Right lung (tissue), 5 donors: ENCODE measurements around the gene EHMT2. TPM values are rescaled to one million over a fixed set of nuclear protein-coding genes. Genes with fewer than 3 reads are reported as not detected.
"Not testable (repeated sequence)": the region's sequence is repeated elsewhere in the genome, so short reads cannot be mapped to it uniquely, and the experiment has no call there.

Experiments
- DNase-seq, 2 donors: peaks; one replicate each; pipeline ENCODE4 v3.0.0-alpha.2; 2013
- polyA plus RNA-seq, 5 donors: library from polyadenylated mRNA; unstranded; fragments of 120-200 nt; gene quantifications; one replicate each; pipeline versions ENCODE4 v1.2.1 to v1.2.3, GENCODE V29; 2013; ENCODE audit warnings: inconsistent platforms in 1 of 5, low replicate concordance in 1 of 5; ENCODE audit not compliant: insufficient read length in 5 of 5, insufficient read depth in 1 of 5

The EHMT2 gene
- polyA plus RNA-seq, 5 donors: 59.7 to 83.8 (median 74.1) TPM

DNA sequence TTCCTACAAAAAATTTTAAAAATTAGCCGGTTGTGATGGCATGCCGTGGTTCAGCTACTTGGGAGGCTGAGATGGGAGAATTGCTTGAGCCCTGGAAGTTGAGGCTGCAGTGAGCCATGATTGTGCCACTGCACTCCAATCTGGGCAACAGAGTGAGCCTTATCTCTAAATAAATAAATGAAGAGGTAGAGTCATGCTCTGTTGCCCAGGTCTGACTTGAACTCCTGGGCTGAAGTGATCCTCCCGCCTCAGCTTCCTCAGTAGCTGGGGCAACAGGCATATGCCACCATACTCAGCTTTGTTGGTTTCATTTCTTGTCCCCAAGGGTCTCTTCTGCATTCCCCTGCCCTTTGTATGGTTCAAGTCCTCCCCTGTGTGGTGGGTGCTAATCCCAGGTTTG, 53.0 kb downstream of the EHMT2 start:
- DNase-seq: no peak

DNA sequence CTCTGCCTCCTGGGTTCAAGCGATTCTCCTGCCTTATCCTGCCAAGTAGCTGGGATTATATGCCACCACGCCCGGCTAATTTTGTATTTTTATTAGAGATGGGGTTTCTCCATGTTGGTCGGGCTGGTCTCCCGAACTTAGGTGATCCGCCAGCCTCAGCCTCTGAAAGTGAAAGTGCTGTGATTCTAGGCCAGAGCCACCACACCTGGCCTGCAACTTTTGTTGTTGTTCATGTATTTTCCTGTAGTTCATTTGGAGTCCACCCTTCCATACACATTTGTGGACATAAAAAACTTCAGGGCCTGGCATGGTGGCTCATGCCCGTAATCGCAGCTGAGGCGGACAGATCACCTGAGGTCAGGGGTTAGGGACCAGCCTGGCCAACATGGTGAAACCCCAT, 55.4 kb downstream of the EHMT2 start:
- no peak for DNase-seq

DNA sequence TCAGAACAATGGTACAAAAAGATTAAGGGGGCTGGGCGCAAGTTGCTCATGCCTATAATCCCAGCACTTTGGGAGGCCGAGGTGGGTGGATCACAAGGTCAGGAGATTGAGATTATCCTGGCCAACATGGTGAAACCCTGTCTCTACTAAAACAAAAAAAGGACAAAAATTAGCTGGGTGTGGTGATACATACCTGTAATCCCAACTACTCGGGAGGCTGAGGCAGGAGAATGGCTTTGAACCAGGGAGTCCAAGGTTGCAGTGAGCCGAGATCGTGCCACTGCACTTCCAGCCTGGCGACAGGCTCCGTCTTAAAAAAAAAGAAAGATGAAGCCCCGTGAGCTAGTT, 57.7 kb downstream of the EHMT2 start:
- not testable (repeated sequence) for DNase-seq

DNA sequence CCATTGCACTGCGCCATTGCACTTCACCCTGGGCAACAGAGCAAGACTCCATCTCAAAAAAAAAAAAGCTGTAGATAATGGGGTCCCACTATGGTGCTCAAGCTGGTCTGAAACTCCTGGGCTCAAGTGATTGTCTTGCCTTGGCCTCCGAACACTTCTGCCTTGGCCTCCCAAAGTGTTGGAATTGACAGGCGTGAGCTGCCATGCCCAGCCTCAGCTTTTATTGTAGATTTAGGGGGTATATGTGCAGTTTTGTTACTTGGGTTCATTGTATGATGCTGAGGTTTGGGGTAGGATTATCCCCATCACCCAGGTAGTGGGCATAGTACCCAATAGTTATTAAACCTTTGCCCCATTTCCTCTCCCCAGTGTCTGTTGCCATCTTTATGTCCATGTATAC, 58.5 kb downstream of the EHMT2 start:
- no peak for DNase-seq

DNA sequence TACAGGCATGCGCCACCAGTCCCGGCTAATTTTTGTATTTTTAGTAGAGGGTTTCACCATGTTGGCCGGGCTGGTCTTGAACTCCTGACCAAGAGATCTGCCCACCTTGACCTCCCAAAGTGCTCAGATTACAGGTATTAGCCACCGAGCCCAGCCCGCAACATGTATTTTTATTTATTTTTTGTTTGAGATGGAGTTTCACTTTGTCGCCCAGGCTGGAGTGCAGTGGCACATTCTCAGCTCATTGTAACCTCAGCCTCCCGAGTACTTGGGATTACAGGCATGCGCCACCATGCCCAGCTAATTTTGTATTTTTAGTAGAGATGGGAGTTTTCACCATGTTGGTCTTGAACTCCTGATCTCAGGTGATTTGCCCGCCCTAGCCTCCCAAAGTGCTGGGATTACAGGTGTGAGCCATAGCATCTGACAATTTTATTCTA, 59.4 kb downstream of the EHMT2 start:
- not testable (repeated sequence) for DNase-seq

DNA sequence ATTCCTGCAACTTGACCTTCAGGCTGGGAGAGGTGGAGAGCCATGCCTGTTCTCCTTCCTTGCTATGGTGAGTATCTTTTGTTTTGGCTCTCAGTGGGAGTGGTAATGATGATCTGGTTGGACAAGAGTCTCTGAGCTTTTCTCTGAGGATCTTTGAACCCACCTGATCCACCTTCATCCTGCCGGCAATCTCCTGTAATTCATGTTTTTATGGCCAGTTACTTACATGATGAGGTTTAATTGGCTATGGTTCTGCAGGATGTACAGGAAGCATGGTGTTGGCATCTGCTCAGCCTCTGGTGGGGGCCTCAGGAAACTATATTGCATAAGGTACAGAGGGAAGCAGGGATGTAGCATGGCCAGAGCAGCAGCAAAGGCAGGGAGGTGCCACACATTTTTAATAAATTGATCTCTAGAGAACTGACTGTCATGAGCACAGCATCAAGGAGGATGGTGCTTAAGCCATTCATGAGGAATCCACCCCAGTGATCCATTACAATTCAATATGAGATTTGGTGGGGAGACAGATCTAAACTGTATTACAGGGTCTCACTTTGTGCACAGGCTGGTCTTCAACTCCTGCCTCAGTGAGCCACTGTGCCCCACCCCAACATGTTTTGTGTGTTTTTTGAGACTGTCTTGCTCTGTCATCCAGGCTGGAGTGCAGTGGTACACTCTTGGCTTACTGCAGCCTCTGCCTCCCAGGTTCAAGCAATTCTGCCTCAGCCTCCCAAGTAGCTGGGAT, 60.0 kb downstream of the EHMT2 start:
- DNase-seq: no peak

DNA sequence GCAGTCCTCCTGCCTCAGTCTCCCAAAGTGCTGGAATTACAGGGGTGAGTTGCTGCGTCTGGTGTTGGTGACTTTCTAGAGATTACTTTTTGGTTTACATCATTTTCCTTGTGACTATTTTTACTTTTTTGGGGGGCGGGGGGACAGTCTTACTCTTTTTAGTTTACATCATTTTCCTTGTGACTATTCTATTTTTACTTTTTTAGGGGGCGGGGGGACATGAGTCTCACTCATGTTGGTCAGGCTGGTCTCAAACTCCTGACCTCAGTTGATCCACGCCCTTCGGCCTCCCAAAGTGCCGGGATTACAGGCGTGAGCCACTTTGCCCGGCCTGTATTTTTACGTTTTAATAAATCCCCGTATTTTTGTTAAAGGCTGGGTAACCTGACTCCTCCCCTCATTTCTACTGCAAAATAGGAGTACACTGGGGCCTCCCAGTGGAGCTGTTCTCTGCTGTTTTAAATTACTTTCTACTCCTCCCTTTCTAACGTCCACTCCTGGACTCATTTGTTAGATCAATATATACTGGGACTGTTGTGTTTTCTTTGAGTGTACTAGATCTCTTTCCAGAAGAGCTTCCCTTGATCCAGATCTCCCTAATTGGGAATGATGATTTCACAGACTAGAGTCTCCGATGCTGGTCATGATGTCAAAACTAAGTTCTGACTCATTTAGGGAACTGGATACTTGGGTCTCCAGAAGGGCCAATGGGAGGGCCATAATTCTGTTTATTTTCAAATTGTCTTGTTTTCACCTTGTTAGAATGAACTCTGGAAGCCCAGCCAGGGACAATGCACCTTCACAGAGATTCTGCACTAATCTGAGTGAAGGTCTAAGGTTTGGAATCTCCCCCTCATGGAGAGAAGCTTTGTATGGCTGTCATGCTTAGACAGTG, 60.8 kb downstream of the EHMT2 start:
- no peak for DNase-seq

DNA sequence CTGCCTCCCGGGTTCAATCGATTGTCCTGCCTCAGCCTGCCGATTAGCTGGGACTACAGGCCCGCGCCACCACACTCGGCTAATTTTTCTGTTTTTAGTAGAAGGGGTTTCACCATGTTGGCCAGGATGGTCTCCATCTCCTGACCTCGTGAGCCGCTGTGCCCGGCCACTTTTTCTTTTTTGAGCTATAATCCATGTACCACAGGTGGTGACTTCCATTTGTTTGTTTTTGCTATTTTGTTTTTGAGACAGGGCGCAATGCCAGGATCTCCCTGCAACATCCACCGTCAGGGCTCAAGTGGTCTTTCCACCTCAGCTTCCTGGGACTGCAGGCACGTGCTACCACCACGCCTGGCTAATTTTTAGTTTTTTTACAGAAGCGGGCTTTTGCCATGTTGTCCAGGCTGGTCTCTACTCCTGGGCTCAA, 61.4 kb downstream of the EHMT2 start:
- no peak for DNase-seq

DNA sequence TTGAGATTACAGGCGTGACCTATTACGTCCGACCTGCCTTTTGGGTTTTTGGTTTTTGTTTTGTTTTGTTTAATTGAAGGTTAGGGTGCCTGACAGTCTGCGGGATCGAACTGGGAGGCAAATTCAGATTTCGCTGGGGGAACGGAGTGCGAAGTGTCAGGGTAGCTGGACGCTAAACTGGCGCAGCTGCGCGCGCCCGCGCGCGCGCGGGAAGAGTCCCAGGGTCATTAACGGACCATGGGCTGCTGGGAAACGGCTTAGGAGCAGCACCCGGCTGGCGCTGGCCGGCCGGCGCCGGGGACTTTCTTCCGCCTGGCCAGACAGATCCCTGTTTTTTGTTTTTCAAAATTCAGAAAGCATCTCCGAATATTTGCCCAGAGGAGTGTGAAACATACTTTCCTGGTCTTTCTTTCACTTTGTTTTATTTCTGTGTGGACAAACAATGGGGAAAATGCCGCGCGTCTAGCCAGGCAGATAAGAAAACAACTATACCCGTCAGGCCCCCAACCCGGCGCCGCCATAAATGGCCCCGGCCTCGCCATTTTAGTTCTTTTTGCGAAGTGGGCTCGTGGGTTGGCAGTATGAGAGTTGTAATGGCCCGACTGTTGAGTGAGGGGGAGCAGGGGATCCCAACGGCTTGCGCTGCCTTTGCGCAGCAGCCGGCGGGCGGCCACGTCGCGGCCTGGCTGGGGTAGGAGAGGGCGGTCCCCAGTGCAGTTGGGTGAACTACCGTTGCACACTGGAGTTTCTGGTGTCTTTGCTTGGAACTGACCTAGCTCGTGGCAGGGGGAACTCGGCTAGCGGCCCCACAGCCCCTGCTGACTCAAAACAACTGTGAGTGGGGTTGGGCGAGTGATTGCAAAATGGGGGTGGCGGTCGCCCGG, 62.9 kb downstream of the EHMT2 start:
- peak; percentile 92 to 93 for DNase-seq

DNA sequence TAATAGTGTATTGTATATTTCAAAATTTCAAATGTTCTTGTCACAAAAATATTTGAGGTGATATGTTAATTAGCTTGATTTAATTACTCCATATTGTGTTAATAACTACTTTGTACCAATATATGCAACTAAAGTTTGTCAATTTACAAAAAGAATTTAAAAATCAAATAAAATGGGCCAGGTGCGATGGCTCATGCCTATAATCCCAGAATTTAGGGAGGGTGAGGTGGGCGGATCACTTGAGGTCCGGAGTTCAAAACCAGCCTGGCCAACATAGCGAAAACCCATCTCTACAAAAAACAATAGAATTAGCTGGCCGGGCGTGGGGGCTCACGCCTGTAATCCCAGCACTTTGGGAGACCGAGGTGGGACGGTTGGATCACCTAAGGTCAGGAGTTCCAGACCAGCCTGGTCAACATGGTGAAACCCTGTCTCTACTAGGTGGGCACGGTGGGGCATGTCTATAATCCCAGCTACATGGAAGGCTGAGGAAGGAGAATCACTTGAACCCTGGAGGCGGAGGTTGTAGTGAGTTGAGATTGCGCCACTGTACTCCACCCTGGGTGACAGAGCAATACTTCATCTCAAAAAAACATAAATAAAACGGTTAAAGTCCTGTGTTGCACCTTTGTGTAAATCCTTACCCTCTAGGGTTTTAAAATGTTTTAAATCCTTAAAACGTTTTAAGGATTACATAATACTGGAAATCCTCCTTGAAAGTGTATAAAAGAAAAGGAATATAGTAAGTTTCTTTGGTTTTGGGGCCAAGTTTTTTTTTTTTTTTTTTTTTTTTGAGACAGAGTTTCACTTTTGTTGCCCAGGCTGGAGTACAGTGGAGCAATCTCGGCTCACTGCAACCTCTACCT, 65.9 kb downstream of the EHMT2 start:
- DNase-seq: no peak

DNA sequence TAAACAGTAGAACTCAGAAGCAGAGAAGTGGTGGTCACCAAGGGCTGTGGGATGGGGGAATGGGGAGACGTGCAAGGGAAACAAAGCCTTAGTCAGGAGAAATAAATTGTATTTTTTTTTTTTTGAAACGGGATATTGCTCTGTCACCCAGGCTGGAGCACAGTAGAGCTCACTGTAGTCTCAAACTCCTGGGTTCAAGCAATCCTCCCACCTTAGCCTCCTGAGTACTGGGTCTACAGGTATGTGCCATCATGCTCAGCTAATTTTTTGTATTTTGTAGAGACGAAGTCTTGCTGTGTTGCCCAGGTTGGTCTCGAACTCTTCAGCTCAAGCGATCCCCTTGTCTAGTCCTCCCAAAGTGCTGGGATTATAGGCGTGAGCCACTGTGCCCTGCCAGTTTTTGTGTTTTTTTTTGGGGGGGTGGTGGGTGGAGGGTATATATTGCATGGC, 66.6 kb downstream of the EHMT2 start:
- no peak for DNase-seq

Other genes with a start within 250 kb of the EHMT2 start
- gene BAG6, start 245.0 kb downstream of the EHMT2 start, polyA plus RNA-seq: 100 to 1,000 TPM; 171 to 262 (median 214) TPM
- gene APOM, start 241.8 kb downstream of the EHMT2 start, polyA plus RNA-seq: 10 to 100 TPM in 1 of 5 donors, 1 to 10 TPM in 4; 4.5 to 12.0 (median 6.3) TPM
- gene C6orf47, start 236.9 kb downstream of the EHMT2 start, polyA plus RNA-seq: 10 to 100 TPM; 15.3 to 19.6 (median 16.6) TPM
- gene GPANK1, start 232.7 kb downstream of the EHMT2 start, polyA plus RNA-seq: 10 to 100 TPM; 17.9 to 23.6 (median 21.5) TPM
- 100 to 1,000 TPM; 172 to 193 (median 189) TPM for gene CSNK2B, start 231.6 kb downstream of the EHMT2 start, polyA plus RNA-seq
- gene LY6G5B, start 227.7 kb downstream of the EHMT2 start, polyA plus RNA-seq: 10 to 100 TPM; 24.1 to 40.6 (median 31.2) TPM
- gene LY6G5C, start 216.6 kb downstream of the EHMT2 start, polyA plus RNA-seq: 1 to 10 TPM; 2.7 to 5.0 (median 4.4) TPM
- 10 to 100 TPM; 48.7 to 64.2 (median 59.9) TPM for gene ABHD16A, start 194.4 kb downstream of the EHMT2 start, polyA plus RNA-seq
- gene LY6G6F, start 190.8 kb downstream of the EHMT2 start, polyA plus RNA-seq: 1 to 10 TPM in 3 of 5 donors, under 1 TPM in 1, not detected in 1; 0.88 to 1.5 (median 1.2) TPM
- gene LY6G6D, start 182.3 kb downstream of the EHMT2 start, polyA plus RNA-seq: under 1 TPM in 3 of 5 donors, not detected in 2; 0.48 to 0.88 (median 0.80) TPM
- under 1 TPM; 0.39 to 0.93 (median 0.65) TPM for gene LY6G6C, start 176.0 kb downstream of the EHMT2 start, polyA plus RNA-seq
- gene MPIG6B, start 174.3 kb downstream of the EHMT2 start, polyA plus RNA-seq: 1 to 10 TPM; 2.4 to 3.8 (median 3.0) TPM
- 100 to 1,000 TPM; 137 to 213 (median 159) TPM for gene DDAH2, start 168.4 kb downstream of the EHMT2 start, polyA plus RNA-seq
- gene CLIC1, start 161.2 kb downstream of the EHMT2 start, polyA plus RNA-seq: 100 to 1,000 TPM; 265 to 287 (median 272) TPM
- 10 to 100 TPM; 27.3 to 45.6 (median 29.6) TPM for gene MSH5, start 157.7 kb downstream of the EHMT2 start, polyA plus RNA-seq
- 10 to 100 TPM in 1 of 5 donors, 1 to 10 TPM in 4; 6.6 to 12.2 (median 8.2) TPM for gene SAPCD1, start 135.0 kb downstream of the EHMT2 start, polyA plus RNA-seq
- gene VWA7, start 120.4 kb downstream of the EHMT2 start, polyA plus RNA-seq: 1 to 10 TPM; 1.6 to 3.7 (median 2.0) TPM
- 10 to 100 TPM; 32.5 to 52.1 (median 38.9) TPM for gene VARS1, start 101.9 kb downstream of the EHMT2 start, polyA plus RNA-seq
- gene LSM2, start 90.7 kb downstream of the EHMT2 start, polyA plus RNA-seq: 10 to 100 TPM; 78.9 to 89.9 (median 81.8) TPM
- 1 to 10 TPM; 2.9 to 4.6 (median 3.5) TPM for gene HSPA1L, start 82.4 kb downstream of the EHMT2 start, polyA plus RNA-seq
- gene HSPA1A, start 82.2 kb downstream of the EHMT2 start, polyA plus RNA-seq: 100 to 1,000 TPM in 2 of 5 donors, 10 to 100 TPM in 3; 56.8 to 137 (median 68.3) TPM
- 100 to 1,000 TPM in 2 of 5 donors, 10 to 100 TPM in 3; 63.8 to 137 (median 79.9) TPM for gene HSPA1B, start 70.0 kb downstream of the EHMT2 start, polyA plus RNA-seq
- gene NEU1, start 34.9 kb downstream of the EHMT2 start, polyA plus RNA-seq: 10 to 100 TPM; 22.3 to 31.1 (median 29.1) TPM
- 10 to 100 TPM; 10.2 to 24.4 (median 19.1) TPM for gene SLC44A4, start 18.7 kb downstream of the EHMT2 start, polyA plus RNA-seq
- 10 to 100 TPM; 17.0 to 24.5 (median 21.3) TPM for gene ZBTB12, start 4.4 kb upstream of the EHMT2 start, polyA plus RNA-seq
- gene C2, start 30.0 kb upstream of the EHMT2 start, polyA plus RNA-seq: 1 to 10 TPM; 3.6 to 7.4 (median 6.0) TPM
- 1 to 10 TPM; 2.1 to 8.6 (median 4.3) TPM for gene CFB, start 48.4 kb upstream of the EHMT2 start, polyA plus RNA-seq
- 10 to 100 TPM; 76.5 to 93.4 (median 81.9) TPM for gene NELFE, start 61.3 kb upstream of the EHMT2 start, polyA plus RNA-seq
- 10 to 100 TPM; 32.1 to 43.2 (median 41.7) TPM for gene SKIC2, start 61.5 kb upstream of the EHMT2 start, polyA plus RNA-seq
- 10 to 100 TPM; 22.7 to 31.8 (median 27.5) TPM for gene DXO, start 74.4 kb upstream of the EHMT2 start, polyA plus RNA-seq
- gene C4A, start 84.4 kb upstream of the EHMT2 start, polyA plus RNA-seq: 10 to 100 TPM in 1 of 5 donors, 1 to 10 TPM in 4; 4.6 to 17.8 (median 7.6) TPM
- gene C4B, start 117.1 kb upstream of the EHMT2 start, polyA plus RNA-seq: 10 to 100 TPM in 2 of 5 donors, 1 to 10 TPM in 3; 6.0 to 20.5 (median 8.7) TPM
- 1 to 10 TPM in 1 of 5 donors, under 1 TPM in 4; 0.26 to 1.2 (median 0.87) TPM for gene CYP21A2, start 140.7 kb upstream of the EHMT2 start, polyA plus RNA-seq
- gene TNXB, start 211.6 kb upstream of the EHMT2 start, polyA plus RNA-seq: 10 to 100 TPM in 4 of 5 donors, 1 to 10 TPM in 1; 9.0 to 24.8 (median 11.6) TPM
- 10 to 100 TPM; 88.5 to 98.9 (median 91.0) TPM for gene ATF6B, start 230.5 kb upstream of the EHMT2 start, polyA plus RNA-seq
- gene FKBPL, start 232.6 kb upstream of the EHMT2 start, polyA plus RNA-seq: 1 to 10 TPM; 6.1 to 8.5 (median 6.2) TPM